ENCODE results near the gene FCHSD2. TPM values are rescaled to one million over a fixed set of nuclear protein-coding genes. Genes with fewer than 3 reads are reported as not detected.

The FCHSD2 gene
- total RNA-seq, 6 experiments from 2014 or later, result 10.8 to 25.9 (median 17.8) TPM

GRCh38 chr11:73152861-73153483 is 10.9 kb upstream of the FCHSD2 start:
- ATAC-seq (no peak), DNase-seq (peak in 1 of 3 donors; percentile 35)
- no peaks in the 10 kb centered on the region for H3K9me3 ChIP-seq
- H3K27me3 ChIP-seq, result no peaks in the 10 kb centered on the region
- no peak overlapping the region for H3K4me3 ChIP-seq
- intact Hi-C loops (cut with DNase I), result no loop called here
- H3K36me3 ChIP-seq, result no peaks in the 10 kb centered on the region
- 66% methylated on average over 4 of the region's 6 CpGs for WGBS (ENCODE audit: insufficient coverage, low coverage, low lambda C conversion rate, missing lambda C conversion rate)
- TF ChIP-seq CTCF (IDR thresholded peaks at IDR 0.05) (no peak), POLR2A (IDR thresholded peaks at IDR 0.05) (no peak)
- no peak overlapping the region for H3K27ac ChIP-seq
- peaks cover 0 to 29% (median 4%) of the 10 kb centered on the region in 4 donors for H3K4me1 ChIP-seq

- Histone ChIP-seq H3K4me1 (peaks cover 0 to 29% (median 7%) of the 10 kb centered on the region in 4 donors), H3K27me3 (no peaks in the 10 kb centered on the region), H3K9me3 (no peaks in the 10 kb centered on the region), H3K36me3 (no peaks in the 10 kb centered on the region), H3K27ac (no peak overlapping the region), H3K4me3 (no peak overlapping the region)
- ATAC-seq, result no peak
- whole genome bisulfite sequencing (ENCODE audit: insufficient coverage, low coverage, low lambda C conversion rate, missing lambda C conversion rate), result 64% methylated on average over 4 of the region's 6 CpGs
- no peak for TF ChIP-seq POLR2A (IDR thresholded peaks at IDR 0.05)
- TF ChIP-seq CTCF (IDR thresholded peaks at IDR 0.05), result no peak
- peak in 1 of 3 donors; percentile 15 for DNase-seq
- intact Hi-C loops (cut with DNase I), result no loop called here
Observed at GRCh38 chr11:73152086-73152853, 10.2 kb upstream of the FCHSD2 start.

GRCh38 chr11:73151416-73151815 is 9.3 kb upstream of the FCHSD2 start:
- DNase-seq (no peak), ATAC-seq (no peak)
- no CpG with 5 or more reads among the region's 6 CpGs for WGBS (ENCODE audit: insufficient coverage, low coverage, low lambda C conversion rate, missing lambda C conversion rate)
- Histone ChIP-seq H3K4me3 (no peak overlapping the region), H3K9me3 (no peaks in the 10 kb centered on the region), H3K27me3 (no peaks in the 10 kb centered on the region), H3K36me3 (no peaks in the 10 kb centered on the region), H3K27ac (no peak overlapping the region), H3K4me1 (peaks cover 0 to 29% (median 8%) of the 10 kb centered on the region in 4 donors)
- intact Hi-C loops (cut with DNase I), result no loop called here
- TF ChIP-seq POLR2A (IDR thresholded peaks at IDR 0.05) (no peak), CTCF (IDR thresholded peaks at IDR 0.05) (no peak)

- TF ChIP-seq POLR2A (IDR thresholded peaks at IDR 0.05) (no peak), CTCF (IDR thresholded peaks at IDR 0.05) (no peak)
- WGBS (ENCODE audit: insufficient coverage, low coverage, low lambda C conversion rate, missing lambda C conversion rate), result 92% methylated on average over 2 of the region's 2 CpGs
- no peak for ATAC-seq
- no peak overlapping the region for H3K27ac ChIP-seq
- H3K9me3 ChIP-seq, result no peaks in the 10 kb centered on the region
- DNase-seq, result no peak
- no peak overlapping the region for H3K4me3 ChIP-seq
- no peaks in the 10 kb centered on the region for H3K36me3 ChIP-seq
- no peaks in the 10 kb centered on the region for H3K27me3 ChIP-seq
- intact Hi-C loops (cut with DNase I), result no loop called here
- H3K4me1 ChIP-seq, result peaks cover 0 to 24% (median 8%) of the 10 kb centered on the region in 4 donors
Observed at GRCh38 chr11:73149105-73149504, 7.0 kb upstream of the FCHSD2 start.
